ENCODE measurements around the gene EPSTI1. TPM values are rescaled to one million over a fixed set of nuclear protein-coding genes. Genes with fewer than 3 reads are reported as not detected.
A peak's percentile ranks its signal among the peaks of the same experiment; 100 is the strongest.

The EPSTI1 gene
- total and polyA plus RNA-seq, 10 of the 15 experiments (the other 5 are each of a cell fraction or from before 2014, with no cell fraction given), result 4.7 to 32.0 (median 24.2) TPM

GRCh38 chr13:43023289-43023963 lies 31.4 kb upstream of the EPSTI1 start, which contains the start of gene DNAJC15 (continued):
- TF ChIP-seq, protein P1, sequence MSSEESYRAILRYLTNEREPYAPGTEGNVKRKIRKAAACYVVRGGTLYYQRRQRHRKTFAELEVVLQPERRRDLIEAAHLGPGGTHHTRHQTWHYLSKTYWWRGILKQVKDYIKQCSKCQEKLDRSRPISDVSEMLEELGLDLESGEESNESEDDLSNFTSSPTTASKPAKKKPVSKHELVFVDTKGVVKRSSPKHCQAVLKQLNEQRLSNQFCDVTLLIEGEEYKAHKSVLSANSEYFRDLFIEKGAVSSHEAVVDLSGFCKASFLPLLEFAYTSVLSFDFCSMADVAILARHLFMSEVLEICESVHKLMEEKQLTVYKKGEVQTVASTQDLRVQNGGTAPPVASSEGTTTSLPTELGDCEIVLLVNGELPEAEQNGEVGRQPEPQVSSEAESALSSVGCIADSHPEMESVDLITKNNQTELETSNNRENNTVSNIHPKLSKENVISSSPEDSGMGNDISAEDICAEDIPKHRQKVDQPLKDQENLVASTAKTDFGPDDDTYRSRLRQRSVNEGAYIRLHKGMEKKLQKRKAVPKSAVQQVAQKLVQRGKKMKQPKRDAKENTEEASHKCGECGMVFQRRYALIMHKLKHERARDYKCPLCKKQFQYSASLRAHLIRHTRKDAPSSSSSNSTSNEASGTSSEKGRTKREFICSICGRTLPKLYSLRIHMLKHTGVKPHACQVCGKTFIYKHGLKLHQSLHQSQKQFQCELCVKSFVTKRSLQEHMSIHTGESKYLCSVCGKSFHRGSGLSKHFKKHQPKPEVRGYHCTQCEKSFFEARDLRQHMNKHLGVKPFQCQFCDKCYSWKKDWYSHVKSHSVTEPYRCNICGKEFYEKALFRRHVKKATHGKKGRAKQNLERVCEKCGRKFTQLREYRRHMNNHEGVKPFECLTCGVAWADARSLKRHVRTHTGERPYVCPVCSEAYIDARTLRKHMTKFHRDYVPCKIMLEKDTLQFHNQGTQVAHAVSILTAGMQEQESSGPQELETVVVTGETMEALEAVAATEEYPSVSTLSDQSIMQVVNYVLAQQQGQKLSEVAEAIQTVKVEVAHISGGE (CRISPR knock-in tag; IDR thresholded peaks at IDR 0.05), result no peak
- TF ChIP-seq RELB (IDR thresholded peaks at IDR 0.05; ENCODE audit: low read depth) (peak; percentile 84), ZBTB33 (IDR thresholded peaks at IDR 0.05) (no peak), ZNF622 (IDR thresholded peaks at IDR 0.05) (no peak), NR2C2 (IDR thresholded peaks at IDR 0.05; ENCODE audit: borderline replicate concordance, control insufficient read depth, insufficient read length, low read depth) (no peak), ZNF207 (IDR thresholded peaks at IDR 0.05; ENCODE audit: borderline replicate concordance) (0 out of 2 replicates have a peak, but pooled peaks have one; percentile 8), NBN (IDR thresholded peaks at IDR 0.05) (peak; percentile 86), WRNIP1 (IDR thresholded peaks at IDR 0.05; ENCODE audit: borderline replicate concordance, low read depth, low read length) (no peak), LARP7 (IDR thresholded peaks at IDR 0.05) (peak; percentile 83), IRF3 (IDR thresholded peaks at IDR 0.05) (no peak), ETV6 (conservative IDR thresholded peaks at IDR 0.05 in 1 of 2, IDR thresholded peaks at IDR 0.05 in 1 of 2; ENCODE audit: borderline replicate concordance in 1 of 2, low read depth in 1 of 2) (peak in 1 of 2 experiments; percentile 25; a peak in 1 of 4 replicates), TCF7 (IDR thresholded peaks at IDR 0.05; ENCODE audit: borderline replicate concordance) (no peak), CHD2 (IDR thresholded peaks at IDR 0.05; ENCODE audit: borderline replicate concordance, low read depth, low read length) (0 out of 2 replicates have a peak, but pooled peaks have one; percentile 20), NFIC (IDR thresholded peaks at IDR 0.05; ENCODE audit: low read depth, low read length) (no peak), ZZZ3 (IDR thresholded peaks at IDR 0.05; ENCODE audit: control insufficient read depth, insufficient read length, low read depth) (no peak), ZNF217 (IDR thresholded peaks at IDR 0.05) (peak; percentile 27; the same call in 1 of the 2 replicates), PML (IDR thresholded peaks at IDR 0.05; ENCODE audit: low read length) (0 out of 2 replicates have a peak, but pooled peaks have one; percentile 75), SIX5 (IDR thresholded peaks at IDR 0.05; ENCODE audit: low read depth, low read length, severe bottlenecking) (no peak)
- TF ChIP-seq, protein P2, sequence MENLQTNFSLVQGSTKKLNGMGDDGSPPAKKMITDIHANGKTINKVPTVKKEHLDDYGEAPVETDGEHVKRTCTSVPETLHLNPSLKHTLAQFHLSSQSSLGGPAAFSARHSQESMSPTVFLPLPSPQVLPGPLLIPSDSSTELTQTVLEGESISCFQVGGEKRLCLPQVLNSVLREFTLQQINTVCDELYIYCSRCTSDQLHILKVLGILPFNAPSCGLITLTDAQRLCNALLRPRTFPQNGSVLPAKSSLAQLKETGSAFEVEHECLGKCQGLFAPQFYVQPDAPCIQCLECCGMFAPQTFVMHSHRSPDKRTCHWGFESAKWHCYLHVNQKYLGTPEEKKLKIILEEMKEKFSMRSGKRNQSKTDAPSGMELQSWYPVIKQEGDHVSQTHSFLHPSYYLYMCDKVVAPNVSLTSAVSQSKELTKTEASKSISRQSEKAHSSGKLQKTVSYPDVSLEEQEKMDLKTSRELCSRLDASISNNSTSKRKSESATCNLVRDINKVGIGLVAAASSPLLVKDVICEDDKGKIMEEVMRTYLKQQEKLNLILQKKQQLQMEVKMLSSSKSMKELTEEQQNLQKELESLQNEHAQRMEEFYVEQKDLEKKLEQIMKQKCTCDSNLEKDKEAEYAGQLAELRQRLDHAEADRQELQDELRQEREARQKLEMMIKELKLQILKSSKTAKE (IDR thresholded peaks at IDR 0.05; ENCODE audit: low read depth, poor library complexity, severe bottlenecking), result peak; percentile 10

Data from GM12878 (cell line).